ENCODE data around the gene CETP. TPM values are rescaled to one million over a fixed set of nuclear protein-coding genes. Genes with fewer than 3 reads are reported as not detected.

CETP gene
- total RNA-seq, 4 donors from 2014 or later = 0.19 to 0.32 (median 0.31) TPM; not detected in 1

DNA sequence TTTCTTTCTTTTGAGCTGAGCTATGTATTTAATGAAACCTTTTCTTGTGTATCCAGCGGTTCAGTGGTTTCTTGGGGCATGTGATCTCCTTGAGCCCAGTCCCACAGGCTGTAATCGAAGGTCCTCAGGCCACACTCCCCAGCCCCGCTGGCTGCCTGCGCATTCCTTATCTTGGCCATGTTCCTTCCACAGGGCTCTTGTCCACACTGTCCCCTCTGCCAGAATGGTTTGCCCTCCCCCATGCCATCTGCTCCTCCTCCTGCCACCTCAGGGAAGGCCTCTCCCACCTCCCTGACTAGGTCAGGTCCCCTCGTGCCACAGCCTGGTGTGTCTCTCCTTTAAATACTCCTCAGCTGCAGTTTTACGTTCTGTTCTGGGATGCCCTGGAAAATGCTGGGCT, 15.5 kb downstream of the CETP start:
- 82 to 85% methylated on average over 6 of the region's 6 CpGs for WGBS, 2 donors
- peaks cover 0 to 5% (median 0%) of the 10 kb centered on the region in 3 donors for H3K36me3 ChIP-seq
- peaks cover 0 to 10% (median 0%) of the 10 kb centered on the region in 4 donors for H3K27me3 ChIP-seq
- no peaks in the 10 kb centered on the region for H3K4me1 ChIP-seq
- intact Hi-C loops (cut with DNase I) = no loop called here
- TF ChIP-seq POLR2A (IDR thresholded peaks at IDR 0.05) = no peak
- TF ChIP-seq, protein P1, sequence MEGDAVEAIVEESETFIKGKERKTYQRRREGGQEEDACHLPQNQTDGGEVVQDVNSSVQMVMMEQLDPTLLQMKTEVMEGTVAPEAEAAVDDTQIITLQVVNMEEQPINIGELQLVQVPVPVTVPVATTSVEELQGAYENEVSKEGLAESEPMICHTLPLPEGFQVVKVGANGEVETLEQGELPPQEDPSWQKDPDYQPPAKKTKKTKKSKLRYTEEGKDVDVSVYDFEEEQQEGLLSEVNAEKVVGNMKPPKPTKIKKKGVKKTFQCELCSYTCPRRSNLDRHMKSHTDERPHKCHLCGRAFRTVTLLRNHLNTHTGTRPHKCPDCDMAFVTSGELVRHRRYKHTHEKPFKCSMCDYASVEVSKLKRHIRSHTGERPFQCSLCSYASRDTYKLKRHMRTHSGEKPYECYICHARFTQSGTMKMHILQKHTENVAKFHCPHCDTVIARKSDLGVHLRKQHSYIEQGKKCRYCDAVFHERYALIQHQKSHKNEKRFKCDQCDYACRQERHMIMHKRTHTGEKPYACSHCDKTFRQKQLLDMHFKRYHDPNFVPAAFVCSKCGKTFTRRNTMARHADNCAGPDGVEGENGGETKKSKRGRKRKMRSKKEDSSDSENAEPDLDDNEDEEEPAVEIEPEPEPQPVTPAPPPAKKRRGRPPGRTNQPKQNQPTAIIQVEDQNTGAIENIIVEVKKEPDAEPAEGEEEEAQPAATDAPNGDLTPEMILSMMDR (IDR thresholded peaks at IDR 0.05) = no peak
- H3K9me3 ChIP-seq = no peaks in the 10 kb centered on the region
- DNase-seq = no peak
- no peak overlapping the region for H3K4me3 ChIP-seq
- H3K27ac ChIP-seq = no peak overlapping the region

DNA sequence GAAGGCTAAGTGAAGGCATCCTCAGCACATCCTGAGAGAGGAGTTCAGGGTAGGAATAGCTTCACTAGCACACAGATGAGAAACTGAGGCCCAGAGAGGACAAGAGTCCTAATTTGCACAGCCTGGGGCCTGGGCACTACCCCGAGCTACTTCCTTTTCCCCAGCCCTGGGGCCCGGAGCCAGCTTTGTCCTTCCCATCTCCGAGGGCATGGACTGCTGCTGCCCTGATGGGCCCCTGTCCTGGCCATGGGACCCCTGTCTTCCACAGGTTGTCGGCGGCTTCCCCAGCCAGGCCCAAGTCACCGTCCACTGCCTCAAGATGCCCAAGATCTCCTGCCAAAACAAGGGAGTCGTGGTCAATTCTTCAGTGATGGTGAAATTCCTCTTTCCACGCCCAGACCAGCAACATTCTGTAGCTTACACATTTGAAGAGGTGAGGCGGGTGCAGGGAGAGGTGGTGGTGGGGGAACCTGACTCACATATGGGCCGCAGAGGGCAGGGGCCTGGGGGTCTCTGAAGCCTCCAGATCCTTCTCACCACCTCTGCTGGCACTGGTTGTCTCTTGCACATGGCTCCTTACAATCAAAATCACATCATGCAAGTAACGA, 16.2 kb downstream of the CETP start:
- no peak overlapping the region for H3K4me3 ChIP-seq
- no peaks in the 10 kb centered on the region for H3K4me1 ChIP-seq
- peaks cover 0 to 3% (median 0%) of the 10 kb centered on the region in 4 donors for H3K27me3 ChIP-seq
- no peak overlapping the region for H3K27ac ChIP-seq
- 72 to 82% methylated on average over 6 to 8 of the region's 11 CpGs for WGBS, 2 donors
- no peaks in the 10 kb centered on the region for H3K9me3 ChIP-seq
- intact Hi-C loops (cut with DNase I) = no loop called here
- no peak for DNase-seq
- H3K36me3 ChIP-seq = peaks cover 0 to 5% (median 0%) of the 10 kb centered on the region in 3 donors
- no peak for TF ChIP-seq POLR2A (IDR thresholded peaks at IDR 0.05)
- TF ChIP-seq, protein P1 (IDR thresholded peaks at IDR 0.05) = no peak

DNA sequence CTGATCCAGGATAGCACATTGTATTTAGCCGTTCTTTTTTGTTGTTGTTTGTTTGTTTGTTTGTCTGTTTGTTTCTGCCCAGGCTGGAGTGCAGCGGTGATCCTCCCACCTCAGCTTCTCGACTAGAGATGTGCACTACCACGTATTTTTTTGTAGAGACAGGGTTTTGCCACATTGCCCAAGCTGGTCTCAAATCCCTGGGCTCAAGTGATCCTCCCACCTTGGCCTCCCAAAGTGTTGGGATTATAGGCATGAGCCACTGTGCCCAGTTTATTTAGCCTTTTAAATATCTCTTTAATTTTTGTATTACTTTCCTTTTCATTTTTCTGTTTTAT, 18.4 kb downstream of the CETP start:
- 75 to 84% methylated on average over 4 of the region's 4 CpGs for WGBS, 2 donors
- H3K9me3 ChIP-seq = no peaks in the 10 kb centered on the region
- intact Hi-C loops (cut with DNase I) = no loop called here
- H3K4me1 ChIP-seq = peaks cover 0 to 7% (median 6%) of the 10 kb centered on the region in 3 donors
- no peak overlapping the region for H3K27ac ChIP-seq
- no peaks in the 10 kb centered on the region for H3K27me3 ChIP-seq
- peaks cover 0 to 5% (median 0%) of the 10 kb centered on the region in 3 donors for H3K36me3 ChIP-seq
- H3K4me3 ChIP-seq = no peak overlapping the region
- no peak for DNase-seq
- TF ChIP-seq POLR2A (IDR thresholded peaks at IDR 0.05) = no peak
- TF ChIP-seq, protein P1 (IDR thresholded peaks at IDR 0.05) = no peak

DNA sequence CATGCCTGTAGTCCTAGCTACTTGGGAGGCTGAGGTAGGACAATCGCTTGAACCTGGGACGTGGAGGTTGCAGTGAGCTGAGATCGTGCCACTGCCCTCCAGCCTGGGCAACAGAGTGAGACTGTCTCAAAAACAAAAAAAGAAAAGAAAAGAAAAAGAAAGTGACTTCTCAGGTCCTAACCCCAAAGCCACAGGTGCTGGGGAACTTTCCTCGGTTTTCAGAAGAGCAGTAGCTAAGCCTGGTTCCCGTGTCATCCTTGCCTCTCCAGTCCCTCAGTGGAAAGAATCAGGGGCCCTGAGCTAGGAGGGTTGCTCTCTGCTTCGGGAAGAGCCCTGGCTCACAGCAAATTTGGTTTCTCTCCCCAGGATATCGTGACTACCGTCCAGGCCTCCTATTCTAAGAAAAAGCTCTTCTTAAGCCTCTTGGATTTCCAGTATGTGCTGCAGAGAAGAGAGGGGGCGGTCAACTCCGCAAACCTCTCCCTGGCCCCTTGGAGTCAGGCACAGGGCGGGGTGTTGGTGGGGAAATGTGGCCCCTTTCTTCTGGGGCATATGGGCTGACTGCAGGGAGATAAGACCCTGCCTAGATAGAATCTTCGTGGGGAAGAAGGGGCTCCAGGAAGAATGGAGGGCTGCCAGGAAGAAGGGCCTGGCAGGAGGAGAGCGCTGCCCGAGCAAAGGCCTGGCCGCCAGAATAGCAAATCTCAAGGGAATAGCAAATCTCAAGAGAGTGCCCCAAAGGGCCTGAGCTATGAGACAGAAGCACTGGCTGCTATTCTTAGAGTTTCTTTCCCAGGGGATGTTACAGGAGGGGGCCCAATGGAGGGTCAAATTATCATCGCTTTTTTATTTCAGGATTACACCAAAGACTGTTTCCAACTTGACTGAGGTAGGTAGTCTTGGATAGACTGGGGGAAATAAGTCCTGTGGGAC, 19.3 kb downstream of the CETP start:
- H3K36me3 ChIP-seq = peaks cover 0 to 5% (median 0%) of the 10 kb centered on the region in 3 donors
- no peaks in the 10 kb centered on the region for H3K9me3 ChIP-seq
- H3K4me1 ChIP-seq = peaks cover 7 to 16% (median 15%) of the 10 kb centered on the region in 3 donors
- H3K27ac ChIP-seq = no peak overlapping the region
- no peaks in the 10 kb centered on the region for H3K27me3 ChIP-seq
- DNase-seq = no peak
- 71 to 87% methylated on average over 8 to 10 of the region's 16 CpGs for WGBS, 2 donors
- TF ChIP-seq POLR2A (IDR thresholded peaks at IDR 0.05) = no peak
- TF ChIP-seq, protein P1 (IDR thresholded peaks at IDR 0.05) = no peak
- intact Hi-C loops (cut with DNase I) = no loop called here
- H3K4me3 ChIP-seq = no peak overlapping the region

DNA sequence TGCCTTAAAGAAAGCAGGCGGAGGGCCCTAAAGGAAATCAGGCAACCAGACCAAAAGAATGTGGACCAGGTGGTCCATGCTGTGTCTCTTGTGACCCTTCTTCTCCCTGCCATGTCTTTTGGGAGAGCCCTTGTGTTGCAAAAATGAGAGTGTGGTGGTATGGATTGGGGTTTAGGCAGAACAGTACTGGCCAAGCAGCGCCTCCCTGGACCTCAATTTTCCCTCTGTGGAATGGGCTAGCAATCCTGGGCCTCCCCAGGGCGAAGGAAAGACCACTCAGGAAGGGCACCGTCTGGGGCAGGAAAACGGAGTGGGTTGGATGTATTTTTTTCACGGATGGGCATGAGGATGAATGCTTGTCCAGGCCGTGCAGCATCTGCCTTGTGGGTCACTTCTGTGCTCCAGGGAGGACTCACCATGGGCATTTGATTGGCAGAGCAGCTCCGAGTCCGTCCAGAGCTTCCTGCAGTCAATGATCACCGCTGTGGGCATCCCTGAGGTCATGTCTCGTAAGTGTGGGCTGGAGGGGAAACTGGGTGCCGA, 20.1 kb downstream of the CETP start:
- Histone ChIP-seq H3K27ac (no peak overlapping the region), H3K36me3 (peaks cover 0 to 5% (median 0%) of the 10 kb centered on the region in 3 donors), H3K4me1 (peaks cover 7 to 24% (median 18%) of the 10 kb centered on the region in 3 donors), H3K9me3 (no peaks in the 10 kb centered on the region), H3K27me3 (no peaks in the 10 kb centered on the region), H3K4me3 (no peak overlapping the region)
- TF ChIP-seq, protein P1 (IDR thresholded peaks at IDR 0.05) = no peak
- no peak for TF ChIP-seq POLR2A (IDR thresholded peaks at IDR 0.05)
- intact Hi-C loops (cut with DNase I) = no loop called here
- 84 to 90% methylated on average over 5 to 11 of the region's 12 CpGs for WGBS, 2 donors
- DNase-seq = no peak

Measured in esophagus squamous epithelium (tissue), 5 donors.